GM19324 (cell line): ENCODE results near the gene ARHGAP26.

ENCODE experiments used
- ATAC-seq: cut with Tn5 transposase; IDR thresholded peaks from one replicate; pipeline ENCODE4 v1.9.1; 2021; ENCODE audit warnings: mild to moderate bottlenecking, moderate library complexity; ENCODE audit not compliant: unreplicated experiment, low FRiP score

ARHGAP26 gene

DNA sequence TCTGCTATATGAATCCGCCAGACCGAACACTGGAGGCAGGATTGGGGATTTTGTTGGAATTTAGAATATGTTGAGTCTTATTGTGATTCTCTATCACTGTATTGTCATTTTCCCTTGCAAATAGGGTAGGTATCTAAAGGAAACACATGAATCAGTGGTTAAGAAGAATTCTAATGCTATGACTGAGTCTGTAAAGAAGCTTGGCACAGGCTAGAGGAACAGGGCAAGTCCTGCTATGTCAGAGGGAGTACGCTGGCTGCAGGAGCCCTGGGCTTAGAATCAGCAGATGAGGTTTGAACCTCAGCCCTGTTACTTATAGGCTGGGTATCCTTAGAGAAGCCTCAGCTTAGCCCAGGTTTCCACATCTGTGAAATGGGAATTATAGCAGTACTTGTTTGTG is 435.2 kb downstream of the ARHGAP26 start:
- ATAC-seq, result no peak

DNA sequence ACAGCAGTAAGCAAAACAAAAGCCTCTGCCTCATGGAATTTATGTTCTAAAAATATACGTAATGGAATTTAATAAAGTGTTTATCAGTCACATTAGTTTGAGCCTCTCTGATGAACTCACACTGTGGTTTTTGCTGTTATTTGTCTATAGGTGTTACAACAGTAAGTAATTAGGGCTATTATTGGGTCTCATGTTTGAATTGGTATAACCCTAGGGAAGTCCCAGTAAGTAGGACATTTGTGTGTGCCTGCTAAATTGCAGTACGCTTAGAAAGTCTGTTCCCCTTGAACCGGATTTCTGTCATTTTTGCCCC is 435.7 kb downstream of the ARHGAP26 start:
- peak; percentile 22 for ATAC-seq

DNA sequence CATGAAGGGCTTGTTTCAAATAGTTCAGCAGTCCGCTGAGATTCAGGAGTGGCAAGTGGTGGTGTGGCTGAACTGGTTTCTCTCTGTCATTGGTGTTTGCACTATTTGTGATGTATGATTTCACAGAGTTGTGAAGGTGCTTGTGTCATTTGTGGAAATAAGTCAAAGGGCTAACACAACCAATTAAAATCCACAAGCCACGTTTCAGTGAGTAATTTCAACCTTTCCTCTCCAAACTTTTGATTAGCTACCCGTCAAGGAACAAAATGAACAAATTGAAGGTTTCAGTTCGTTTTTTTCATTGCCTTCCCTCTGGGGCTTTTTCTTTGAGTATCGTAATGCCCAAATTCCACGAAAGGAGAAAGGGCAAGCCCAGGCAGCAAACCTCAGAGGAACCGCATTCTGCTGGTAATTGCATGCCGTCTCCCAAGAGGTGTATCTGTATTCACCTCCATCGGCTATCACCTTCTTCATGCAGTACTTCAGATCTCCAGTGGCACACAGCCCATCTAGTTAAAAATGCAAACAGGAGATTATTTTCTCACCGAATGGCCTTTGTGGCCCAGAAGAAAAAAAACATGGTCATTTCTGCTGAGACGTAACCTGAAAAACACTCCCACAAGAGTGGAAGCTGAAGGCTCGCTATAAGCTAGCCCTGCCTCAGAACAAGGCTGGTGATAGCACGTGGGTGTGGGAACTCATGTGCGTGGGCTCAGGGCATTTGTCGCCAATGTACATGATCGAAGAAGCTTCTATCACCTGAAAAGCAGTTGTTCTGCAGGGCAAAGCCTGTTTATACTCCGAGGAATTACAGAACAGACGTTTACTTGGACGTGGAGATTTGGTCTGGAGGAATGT is 436.2 kb downstream of the ARHGAP26 start:
- ATAC-seq, result peak; percentile 50

DNA sequence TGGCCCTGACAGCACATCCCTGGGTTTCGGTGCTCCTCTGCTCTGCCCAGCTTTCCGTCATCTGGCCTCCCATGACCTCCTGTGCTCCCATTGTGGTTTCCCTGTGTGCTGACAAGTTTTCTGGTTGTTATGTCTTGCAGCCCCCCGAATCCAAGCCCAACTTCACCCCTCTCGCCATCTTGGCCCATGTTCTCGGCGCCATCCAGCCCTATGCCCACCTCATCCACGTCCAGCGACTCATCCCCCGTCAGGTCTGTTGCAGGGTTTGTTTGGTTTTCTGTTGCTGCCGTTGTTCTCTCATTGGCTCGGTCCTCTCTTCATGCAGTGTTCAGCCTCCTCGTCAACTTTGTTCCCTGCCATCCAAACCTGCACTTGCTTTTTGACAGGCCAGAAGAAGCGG is 436.9 kb downstream of the ARHGAP26 start:
- ATAC-seq, result no peak

DNA sequence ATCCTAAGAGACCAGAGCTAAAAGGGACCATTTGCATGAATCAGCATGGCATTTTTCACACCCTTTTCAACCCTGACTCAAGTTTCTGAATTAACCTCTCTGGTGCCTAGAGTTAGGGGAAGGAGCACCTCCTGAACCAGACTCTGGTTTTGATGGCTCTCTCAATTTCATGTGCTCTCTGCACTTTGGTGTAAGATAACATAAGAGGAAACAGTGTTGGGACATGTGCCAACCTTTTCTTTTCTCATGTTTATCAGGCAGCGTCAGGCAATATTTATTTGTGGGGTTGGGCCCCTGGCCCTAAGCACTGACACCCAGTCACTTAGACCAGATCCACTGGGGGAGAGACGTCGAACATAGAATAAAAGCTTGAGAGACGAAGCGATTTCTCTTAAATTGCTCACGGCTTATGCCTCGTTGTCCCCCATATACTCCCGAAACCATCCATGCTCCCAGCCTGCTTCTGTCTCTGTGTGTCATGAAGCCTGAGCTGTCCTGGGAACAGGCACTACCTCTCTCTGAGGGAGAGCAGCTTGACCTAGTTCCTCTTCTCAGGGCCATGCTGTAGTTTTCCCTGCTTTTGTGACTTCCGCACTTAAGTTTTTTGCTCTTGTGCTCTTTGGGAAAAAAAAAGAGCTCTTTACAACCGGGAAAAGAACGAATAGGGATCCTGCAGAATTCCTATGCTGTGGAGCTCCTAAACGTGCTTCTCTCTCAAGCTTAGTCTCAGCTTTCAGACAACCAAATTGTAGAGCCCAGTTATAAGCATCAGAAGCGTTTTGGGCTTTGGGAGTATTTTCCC is 437.6 kb downstream of the ARHGAP26 start:
- no peak for ATAC-seq

DNA sequence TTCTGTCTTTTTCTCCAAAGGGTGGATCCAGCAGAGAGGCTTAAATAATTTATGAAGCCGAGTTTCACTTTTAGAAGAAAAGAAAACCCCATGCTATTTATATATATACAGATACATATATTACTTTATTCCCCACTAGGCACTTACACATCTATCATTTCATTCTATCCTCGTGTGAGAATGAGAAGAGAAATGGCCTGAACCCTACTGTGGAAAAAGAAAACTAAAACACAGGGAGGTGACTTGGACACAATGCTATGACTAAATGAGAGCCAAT is 438.1 kb downstream of the ARHGAP26 start:
- ATAC-seq, result no peak

DNA sequence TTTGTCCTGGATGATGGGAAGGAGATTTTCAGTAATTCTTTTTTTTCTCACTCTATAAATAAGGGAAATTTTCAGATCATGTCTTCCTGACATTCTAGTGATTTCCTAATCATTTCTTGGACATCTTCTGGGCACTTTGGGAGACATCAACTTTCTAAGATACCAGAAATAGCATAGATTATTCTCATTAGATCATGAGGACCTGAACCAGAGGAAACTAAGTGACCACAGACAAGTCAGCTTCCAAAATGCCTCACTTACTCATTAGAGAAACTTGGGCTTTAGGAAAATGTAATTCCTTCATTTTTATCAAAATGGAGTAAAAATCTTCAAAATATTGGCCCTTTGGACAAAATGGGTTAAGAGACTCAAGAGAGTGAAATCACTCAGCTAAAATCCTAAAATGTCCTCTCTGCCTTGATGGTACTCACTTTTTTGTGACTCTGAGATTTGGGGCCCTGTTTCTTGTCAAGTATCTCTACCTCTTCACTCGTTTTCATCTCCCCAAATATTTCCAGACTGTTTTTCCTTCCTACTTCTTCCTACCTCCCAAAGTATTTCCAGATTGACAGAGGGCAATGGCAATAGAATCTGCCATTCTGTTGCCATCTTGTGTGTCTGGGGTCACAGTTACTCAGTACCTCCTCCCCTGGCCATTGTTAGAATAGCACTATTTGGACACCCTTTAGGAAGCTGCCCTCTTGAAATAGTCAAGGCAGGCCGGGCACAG is 438.8 kb downstream of the ARHGAP26 start:
- no peak for ATAC-seq

DNA sequence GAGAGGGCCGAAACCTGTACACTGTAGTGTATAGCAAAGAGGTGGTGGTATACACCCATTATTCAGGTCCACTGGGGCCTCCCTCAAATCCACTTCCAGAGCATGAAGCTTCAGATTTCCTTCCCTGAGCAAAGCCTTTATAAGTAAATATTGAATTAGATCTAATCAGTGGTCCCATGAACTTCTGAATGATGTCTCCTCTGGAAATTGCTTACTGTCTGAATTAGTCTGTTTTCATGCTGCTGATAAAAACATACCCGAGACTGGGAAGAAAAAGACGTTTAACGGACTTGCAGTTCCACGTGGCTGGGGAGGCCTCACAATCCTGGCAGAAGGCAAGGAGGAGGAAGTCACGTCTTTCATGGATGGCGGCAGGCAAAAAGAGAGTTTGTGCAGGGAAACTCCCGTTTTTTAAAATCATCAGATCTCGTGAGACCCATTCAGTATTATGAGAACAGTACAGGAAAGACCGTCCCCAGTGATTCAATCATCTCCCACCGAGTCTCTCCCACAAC is 439.8 kb downstream of the ARHGAP26 start:
- ATAC-seq, result no peak

DNA sequence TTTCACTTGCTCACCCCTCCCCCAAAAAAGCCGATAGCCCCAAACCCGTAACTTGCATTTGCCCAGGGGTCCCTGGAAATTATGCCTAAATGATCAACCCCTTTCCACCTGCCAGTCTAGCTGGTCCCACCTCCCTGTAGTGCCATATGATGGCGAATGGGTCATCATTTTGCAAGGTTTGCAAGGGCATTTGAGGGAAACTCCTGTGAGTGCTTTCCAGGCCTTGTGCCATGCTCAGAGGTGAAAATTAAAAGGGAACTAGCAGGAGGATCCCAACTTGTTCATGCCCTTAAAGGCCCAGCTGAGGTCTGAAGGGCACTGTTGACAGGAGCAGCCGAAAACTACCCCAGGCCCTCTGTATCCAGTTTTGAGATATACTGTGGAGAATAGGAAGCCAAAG is 440.4 kb downstream of the ARHGAP26 start:
- no peak for ATAC-seq

DNA sequence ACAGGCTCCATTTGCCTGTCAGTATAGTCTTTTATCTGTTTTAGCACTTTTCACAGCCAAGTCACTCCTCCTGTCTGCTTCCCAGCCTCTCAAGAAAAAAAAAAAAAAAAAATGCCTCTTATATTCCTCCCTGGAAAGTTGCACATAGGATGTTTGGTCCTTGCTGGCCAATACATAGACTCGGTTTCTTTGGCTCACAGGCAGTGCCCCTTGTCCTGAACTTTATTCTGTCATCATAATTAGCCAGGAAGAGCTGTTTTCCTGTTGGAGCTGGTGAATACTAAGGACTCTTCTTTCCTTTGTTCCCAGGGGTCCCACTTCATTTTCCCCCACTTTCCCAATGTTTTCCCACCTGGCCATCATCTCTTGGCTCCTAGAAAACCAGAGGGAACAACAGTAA is 442.1 kb downstream of the ARHGAP26 start:
- ATAC-seq, result no peak

DNA sequence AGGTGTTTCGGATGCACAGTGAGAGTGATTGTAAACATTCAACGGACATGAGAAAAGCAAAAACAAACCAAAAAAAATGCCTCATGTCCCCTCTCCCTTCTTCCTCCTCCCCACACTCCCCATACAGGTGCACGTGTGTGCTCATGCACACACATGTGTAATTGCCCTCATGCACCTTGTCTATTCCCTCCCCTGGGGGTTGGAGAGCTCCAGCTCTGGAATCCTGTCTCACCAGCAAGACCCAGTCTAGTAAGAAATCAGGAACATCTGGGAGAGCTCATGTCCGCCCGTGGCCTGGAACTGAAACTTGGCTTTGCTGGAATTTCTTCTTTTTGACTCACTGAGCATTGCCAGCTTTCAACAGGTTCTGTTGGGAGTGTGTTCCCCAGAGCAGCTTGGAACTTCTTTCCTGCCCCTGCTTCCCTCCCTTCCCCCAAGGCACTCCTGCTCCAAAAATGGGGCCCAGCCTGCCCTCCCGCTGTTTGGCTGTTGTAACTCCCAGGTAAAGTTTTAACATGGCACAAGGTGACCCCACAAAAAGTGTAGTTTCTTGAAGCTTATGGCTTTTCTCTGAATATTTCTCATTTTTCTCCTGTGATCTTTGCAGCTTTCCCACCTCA is 443.2 kb downstream of the ARHGAP26 start:
- no peak for ATAC-seq

DNA sequence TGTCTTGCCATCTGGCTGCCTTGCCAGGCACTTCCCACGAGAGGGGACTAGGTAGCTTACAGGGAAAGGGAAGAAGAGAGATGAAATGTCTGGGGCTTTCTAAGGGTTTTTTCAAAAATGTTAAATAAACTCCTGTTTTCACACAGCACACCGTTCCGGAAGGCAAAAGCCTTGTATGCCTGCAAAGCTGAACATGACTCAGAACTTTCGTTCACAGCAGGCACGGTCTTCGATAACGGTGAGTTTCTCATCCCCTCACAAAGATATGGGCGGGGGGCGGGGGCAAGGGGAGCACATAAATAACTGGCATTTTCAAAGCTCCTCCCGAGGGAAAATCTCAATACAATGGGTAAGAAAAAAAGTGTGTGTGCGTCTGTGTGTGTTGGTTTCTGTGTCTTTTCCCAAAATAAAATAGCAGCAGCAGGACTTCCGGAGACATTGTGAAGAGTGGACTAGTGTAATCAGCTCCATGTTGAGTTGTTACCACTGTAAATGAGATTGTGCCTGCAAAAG is 443.7 kb downstream of the ARHGAP26 start:
- ATAC-seq, result peak; percentile 28

DNA sequence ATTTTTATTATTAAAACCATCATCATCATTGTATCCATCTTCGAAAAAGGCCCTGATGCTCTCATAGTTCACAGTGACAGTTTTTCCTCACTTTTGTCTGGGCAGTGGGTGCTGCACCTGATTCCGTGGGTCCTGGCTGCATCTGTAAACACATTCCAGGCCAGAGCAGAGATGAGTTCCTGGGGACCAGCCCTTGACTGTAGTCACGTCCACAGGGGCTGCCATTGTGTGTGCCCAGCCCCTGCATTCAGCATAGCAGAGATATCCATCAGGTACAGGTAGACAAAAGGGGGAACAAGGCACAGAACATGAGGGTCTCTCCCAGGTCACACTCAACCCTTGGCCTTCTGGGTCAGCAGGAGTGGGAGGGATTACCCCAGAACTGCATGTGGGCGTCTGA is 444.3 kb downstream of the ARHGAP26 start:
- ATAC-seq, result no peak

DNA sequence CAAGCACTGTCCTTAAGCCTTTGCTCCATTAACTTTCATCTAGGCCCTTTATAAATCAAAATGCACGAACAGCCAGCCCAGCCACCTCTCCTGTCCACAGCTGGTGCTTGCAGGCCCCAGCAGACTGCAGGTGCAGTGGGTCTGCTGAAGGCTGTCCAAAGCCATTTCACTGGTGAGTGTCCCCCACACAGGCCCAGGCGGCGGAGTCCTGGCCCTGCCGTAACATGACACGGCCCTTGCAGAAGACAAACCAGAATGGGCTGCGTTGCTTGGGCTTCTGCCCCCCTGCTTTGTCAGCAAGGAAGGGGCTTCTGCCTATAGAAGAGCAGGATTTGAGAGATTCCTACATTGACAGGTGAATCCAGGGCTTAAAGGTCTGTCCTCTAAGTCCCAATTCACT is 444.7 kb downstream of the ARHGAP26 start:
- ATAC-seq, result no peak

DNA sequence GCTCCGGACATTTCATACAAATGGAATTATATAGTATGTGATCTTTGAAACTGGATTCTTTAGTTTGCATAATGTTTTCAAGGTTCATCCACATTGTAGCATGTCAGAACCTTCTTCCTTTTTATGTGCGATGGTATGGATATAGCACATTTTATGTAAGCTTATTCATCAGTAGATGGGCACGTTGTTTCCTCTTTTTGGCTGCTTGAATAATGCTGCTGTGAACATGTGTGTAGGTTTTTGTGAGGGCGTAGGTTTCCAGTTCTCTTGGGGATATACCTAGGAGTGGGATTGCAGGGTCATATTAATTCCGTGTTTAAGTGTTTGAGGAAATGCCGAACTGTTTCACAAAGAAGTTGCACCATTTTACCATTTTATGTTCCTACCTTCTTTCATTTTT is 445.5 kb downstream of the ARHGAP26 start:
- ATAC-seq, result no peak

DNA sequence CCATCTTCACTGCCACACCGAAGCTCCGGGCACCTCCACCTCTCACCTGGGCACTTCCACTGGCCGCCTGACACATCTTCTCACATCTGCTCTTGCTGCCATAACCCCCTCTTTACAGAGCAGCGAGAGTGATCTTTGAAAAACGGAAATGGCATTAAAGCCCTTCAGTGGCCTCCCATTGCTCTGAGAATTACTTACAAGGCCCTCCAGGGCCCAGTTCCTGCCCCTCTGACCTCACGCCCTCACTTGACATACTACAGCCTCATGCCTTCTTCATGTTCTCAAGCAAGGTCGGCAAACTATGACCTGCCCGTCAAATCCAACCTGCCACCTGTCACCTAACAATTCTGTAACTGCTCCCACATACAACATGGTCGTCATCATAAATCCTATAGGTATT is 446.0 kb downstream of the ARHGAP26 start:
- ATAC-seq, result no peak

DNA sequence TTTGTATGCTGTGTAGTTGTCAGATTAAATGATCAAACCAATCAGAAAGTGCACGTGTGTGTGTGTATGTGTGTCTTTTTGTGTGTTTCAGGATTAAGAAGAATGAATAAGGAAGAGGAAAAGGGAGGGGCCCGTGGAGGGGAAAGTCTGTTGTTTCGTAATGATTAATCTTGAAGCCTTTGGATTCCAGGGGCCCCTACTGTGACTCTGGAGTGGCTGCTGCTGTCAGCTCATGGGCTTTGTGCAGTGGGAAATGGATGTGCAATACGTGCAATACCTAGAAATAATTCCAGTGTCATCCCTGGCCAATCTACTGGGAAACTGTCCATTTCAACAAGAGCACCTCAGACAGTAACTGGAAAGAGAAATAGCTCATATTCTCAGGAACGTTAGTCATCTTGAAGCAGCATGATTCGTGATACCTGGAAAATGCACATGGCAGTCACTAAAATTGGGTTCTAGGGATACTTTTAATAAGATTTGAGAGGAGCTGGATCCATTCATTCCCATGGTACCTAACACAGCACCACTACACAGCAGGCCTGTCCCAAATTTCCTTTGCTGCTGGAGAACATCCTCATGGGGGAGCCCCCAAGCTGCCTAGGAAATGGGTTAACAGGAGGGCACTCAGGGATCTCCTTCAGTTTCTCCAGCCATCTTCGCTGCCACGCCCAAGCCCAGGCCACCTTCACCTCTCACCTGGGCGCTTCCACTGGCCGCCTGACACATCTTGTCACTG is 447.1 kb downstream of the ARHGAP26 start:
- ATAC-seq, result no peak

DNA sequence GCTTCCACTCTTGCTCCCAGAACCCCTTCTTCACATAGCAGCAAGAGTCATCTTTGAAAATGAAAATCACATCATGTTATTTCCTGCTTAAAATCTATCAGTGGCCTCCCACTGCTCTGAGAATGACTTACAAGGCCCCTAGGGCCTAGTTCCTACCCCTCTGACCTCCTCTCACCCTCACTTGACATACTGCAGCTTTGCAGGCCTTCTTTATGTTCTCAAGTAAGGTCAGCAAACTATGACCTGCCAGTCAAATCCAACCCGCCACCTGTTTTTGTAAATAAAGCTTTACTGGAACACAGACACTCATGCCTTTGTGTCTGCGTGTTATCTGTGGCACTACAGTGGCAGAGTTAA is 447.6 kb downstream of the ARHGAP26 start:
- ATAC-seq, result no peak

DNA sequence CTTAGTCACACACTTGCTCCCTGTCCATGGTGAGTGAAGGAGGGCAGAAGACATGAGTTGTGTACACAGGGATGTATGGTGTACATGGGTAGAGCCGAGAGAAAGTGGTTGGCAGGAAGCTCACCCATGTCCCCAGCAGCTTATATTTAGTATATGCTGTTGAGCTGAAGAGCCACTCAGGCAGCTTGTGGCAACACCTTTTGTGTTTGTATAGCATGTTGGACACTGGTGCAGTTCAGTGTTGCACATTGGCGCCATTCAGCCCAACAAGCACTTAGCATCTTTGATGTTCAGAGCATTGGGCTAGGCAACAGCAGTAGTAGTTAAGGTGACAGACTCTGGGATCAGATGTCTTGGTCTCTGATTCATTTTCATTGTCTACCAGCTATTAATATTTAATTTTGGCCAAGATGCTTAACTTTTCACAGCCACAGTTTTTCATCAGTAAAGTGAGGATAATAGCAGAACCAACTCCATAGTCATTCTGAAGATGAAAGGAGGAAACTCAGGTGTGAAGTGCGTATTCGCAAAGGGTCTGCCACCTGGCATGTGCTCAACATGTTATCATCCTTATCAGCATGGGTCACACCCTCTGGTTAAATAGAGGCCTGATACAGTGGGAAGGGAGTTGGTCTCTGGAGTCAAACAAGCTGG is 448.5 kb downstream of the ARHGAP26 start:
- no peak for ATAC-seq

DNA sequence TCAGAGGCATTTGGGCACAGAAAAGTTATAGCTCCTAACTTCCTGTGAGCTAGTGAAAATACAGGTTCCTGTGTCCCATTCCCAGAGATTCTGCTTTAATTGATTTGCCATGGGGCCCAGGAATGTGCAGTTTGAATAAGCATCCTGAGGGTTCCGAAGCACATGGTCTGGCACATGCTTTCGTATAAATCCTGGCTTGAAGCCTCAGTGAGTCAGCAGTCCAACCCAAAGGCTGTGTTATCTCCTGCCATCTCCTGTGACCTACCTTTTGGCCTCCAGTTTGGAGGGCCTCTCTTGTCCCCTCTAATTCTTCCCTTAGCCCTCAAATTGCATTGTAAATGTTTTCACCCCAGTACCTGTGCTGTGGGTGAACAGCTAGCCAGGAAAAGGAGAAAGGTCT is 449.5 kb downstream of the ARHGAP26 start:
- no peak for ATAC-seq
